Activated naive CD4-positive, alpha-beta T cell treated with anti-CD3 and anti-CD28 coated beads, Interleukin-2, amount 50 U/mL, for 16 hours (primary cell): ENCODE results near the gene KPNA1.

Experiments used
- DNase-seq: peaks from one replicate; pipeline ENCODE4 v3.0.0-alpha.2; 2020

Gene KPNA1

DNA sequence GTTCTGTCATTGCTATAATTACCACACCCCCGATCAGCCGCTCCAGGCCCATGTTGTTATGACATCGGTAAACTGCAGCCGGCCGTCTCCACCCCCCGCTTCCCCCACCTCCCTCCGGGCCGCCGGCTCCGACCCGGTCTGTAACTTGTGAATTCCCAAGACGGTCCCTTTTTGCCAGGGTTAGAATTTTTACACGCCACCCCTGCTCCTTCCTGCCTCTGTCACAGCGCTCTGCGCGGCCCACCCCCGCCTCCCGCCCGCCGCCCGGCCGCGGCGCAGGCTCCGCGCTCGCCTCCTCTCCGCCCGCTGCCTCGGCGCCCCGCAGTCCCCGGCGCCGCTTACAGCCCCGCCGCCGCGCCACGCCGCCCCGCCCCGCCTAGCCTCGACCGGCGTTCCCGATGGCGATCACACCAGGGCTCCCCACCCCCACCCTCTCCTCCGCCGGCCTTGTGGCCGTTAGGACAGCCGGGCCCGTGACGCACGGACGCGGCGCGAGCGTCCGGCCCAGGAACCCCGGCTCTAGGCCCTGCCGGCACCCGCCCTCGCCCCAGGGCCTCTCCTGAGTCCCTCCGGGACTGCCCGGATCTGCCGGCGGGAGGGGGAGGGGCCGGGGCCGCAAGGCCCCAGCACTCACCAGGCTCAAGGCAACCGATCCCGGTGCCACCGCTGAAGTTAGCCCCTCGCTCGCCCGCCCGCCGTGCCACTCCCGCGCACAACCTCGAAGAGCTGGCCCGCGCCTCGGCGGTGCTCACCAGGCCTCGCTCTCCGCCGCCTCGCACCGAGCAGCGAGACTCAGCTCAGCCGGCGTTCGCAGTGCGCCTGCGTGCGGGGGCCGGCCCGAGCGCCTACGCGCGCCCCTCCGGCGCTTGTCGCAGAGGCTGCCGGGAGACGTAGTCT is at the start of gene KPNA1:
Gene KPNA1, minus strand, starts transcription at position 817 of the 897 bp plus-strand sequence. CDS start 18,374 bp downstream, outside the sequence.
- DNase-seq = peak; percentile 90

DNA sequence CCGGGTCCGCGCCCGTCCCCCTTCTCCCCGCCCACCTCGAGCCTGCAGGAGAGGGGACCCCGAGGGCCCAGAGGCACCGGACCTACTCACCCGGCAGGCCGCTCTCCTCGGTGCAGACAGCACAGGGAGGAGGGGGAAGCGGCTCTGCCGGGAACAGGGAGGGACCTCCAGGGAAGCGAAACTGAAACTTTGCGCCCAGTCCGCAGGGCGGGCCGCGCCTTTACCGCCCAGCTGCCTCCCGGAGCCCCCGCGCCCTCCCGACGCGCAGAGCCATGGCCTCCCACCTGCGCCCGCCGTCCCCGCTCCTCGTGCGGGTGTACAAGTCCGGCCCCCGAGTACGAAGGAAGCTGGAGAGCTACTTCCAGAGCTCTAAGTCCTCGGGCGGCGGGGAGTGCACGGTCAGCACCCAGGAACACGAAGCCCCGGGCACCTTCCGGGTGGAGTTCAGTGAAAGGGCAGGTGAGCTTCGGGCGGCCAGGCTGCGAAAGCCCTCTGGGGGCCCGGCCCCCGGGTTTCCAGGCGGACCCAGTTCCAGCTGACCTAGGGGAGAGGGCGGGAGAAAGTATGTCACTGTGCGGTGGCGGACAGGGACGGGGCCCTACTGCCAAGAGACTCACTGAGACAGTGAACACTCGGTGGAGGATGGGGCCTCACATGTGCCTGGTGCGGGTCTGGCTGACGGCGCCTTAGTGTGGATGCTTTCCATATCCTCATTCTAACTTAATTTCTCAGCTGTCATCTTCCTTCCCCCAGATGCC is 49.6 kb upstream of the KPNA1 start, which contains the start of the genes DTX3L and PARP9:
Gene DTX3L, plus strand, starts transcription at position 184 of the 758 bp plus-strand sequence. Its CDS starts 89 bp downstream, at position 273.
Gene PARP9, minus strand, starts transcription at position 146 of the 758 bp plus-strand sequence. CDS start 4,680 bp downstream, outside the sequence.
- peak; percentile 68 for DNase-seq

GRCh38 chr3:122563717-122564025 is 48.9 kb upstream of the KPNA1 start:
- DNase-seq = peak; percentile 16

DNA sequence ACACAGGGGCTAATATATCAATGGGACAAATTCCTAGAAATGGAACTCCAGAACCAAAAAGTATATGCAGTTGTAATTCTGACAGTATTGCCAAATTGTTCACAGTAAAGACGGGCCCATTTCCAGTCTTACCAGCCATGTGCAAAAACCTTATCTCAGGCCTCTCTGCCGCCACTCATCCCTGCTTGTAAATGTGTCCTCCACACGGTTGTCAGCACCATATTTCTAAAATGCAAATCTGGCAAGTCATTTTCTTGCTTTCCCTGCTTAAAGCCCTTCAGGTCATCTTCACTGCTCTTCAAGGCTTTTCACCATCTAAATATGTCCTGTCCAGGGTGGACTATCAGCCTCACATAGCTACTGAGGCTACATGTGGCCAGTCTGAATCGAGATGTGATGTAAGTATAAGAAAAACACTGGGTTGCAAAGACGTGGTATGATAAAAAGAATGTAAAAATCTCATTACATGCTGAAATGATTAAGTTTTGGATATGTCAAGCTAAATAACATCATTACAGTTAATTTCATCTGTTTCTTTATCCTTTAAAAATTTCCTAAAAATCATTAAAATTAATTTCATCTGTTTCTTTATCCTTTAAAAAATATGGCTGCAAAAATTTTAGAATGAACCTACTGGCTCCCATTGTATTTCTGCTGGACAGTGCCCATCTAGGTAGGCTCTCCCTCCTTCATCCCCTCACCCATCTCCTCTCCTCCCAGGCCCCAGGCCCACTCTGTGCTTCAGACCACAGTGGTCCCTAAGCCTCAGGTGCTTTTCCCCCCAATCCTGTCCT is 48.4 kb upstream of the KPNA1 start:
- DNase-seq = no peak

- DNase-seq = peak; percentile 57
Observed at GRCh38 chr3:122560680-122561079, 45.9 kb upstream of the KPNA1 start.

DNA sequence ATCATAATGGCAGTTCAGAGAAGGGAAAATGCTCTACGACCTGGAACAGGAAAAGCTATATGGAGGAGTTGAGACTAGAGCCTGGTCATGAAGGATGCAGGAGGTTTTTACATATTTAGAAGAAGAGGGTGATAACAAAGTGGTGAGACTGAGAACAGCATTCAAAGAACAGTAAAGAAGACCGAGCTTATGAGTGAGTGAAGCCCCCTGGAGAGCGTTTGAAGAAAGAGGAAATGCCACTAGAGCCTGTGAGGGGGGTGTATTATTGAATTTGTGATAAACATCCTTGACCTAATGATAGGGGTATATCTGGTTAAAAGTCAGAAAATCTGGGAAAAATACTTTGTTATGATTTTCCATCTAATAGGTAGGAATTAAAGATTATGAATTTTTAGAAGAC is 45.2 kb upstream of the KPNA1 start:
- DNase-seq = no peak

DNA sequence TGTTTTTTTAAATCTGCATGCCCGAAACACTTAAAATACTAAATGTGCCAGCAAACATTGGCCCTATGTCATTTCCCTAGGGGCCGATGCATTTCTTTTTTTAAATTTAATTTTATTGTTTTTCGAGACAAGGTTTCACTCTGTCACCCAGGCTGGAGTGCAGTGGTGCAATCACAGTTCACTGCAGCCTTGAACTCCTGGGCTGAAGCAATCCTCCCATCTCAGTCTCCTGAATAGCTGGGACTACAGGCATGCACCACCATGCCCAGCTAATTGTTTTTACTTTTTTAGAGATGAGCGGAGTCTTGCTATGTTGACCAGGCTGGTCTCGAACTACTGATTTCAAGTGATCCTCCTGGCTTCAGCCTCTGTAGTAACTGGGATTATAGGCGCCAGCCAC is 43.9 kb upstream of the KPNA1 start:
- DNase-seq = no peak

DNA sequence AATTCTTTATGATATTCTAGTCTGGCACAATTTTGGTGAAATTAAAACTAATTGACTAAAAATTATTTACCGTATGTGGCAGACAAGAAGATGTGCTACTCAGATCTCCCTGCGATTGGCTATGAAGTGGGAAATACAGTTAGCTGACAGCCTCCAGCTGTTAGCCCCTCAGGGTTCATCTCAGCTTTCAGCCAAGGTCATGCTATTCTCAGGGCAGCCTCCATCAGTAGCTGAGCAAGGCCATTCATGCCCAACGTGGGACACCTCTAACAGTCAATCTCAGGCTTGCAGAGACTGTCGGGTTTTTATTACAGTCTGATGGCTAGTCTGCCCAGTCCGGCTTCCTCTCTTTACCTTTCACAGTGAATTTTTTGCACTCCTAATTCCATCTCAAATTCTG is 42.6 kb upstream of the KPNA1 start:
- DNase-seq = no peak

- DNase-seq = no peak
Observed at GRCh38 chr3:122555275-122556071, 40.7 kb upstream of the KPNA1 start.

DNA sequence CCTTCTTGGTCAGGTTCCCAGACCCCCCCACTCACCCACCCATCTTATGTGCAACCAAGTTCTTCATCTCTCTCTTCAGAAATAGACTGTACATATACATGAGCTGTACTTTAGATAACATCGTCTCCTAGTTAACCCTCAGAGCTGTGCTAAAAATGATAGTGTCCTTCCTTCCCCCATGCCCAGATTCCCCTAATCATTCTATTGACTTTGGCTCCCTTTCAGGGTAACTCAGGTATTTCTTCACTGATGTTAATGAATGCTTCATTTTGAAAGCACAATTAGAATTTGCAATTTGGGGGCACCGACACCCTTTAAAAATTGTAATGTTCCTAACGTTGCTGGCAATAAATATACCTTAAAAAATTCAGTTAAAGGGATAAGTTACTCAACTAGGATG is 38.4 kb upstream of the KPNA1 start:
- no peak for DNase-seq

GRCh38 chr3:122548619-122549018 is 33.9 kb upstream of the KPNA1 start:
- DNase-seq = no peak

DNA sequence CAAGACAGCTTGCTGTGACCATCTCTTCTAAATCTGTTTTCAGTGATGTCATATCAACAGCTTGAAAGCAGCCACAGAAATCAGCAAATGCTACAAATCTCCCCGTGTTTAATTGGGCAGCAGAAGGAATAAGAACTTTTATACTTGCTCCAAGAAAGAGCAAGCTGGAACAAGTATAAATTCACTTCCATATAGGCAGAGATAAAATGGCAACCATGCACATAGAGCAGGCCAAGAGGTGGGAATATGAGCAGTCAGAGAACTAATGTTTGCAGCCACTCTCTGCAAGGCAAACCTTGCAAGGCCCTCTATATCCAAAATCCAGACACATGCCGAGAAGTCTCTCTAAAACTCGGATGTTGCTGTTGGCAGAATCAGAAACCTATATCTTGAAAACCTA is 33.3 kb upstream of the KPNA1 start:
- DNase-seq = no peak

DNA sequence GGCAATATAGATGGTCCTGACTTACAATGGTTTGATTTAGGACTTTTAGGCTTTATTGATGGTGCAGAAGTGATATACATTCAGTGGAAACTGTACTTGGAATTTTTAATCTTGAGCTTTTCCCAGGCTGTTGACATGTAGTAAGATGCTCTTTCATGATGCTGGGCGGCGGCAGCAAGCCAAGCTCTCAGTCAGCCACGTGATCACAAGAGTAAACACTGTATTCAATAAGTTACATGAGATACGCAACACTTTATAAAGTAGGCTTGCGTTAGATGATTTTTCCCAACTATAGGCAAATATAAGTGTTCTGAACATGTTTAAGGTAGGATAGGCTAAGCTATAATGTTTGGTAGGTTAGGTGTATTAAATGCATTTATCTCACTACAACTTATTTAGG is 31.4 kb upstream of the KPNA1 start:
- DNase-seq = no peak

- DNase-seq = no peak
Observed at GRCh38 chr3:122538956-122539490, 24.3 kb upstream of the KPNA1 start.

DNA sequence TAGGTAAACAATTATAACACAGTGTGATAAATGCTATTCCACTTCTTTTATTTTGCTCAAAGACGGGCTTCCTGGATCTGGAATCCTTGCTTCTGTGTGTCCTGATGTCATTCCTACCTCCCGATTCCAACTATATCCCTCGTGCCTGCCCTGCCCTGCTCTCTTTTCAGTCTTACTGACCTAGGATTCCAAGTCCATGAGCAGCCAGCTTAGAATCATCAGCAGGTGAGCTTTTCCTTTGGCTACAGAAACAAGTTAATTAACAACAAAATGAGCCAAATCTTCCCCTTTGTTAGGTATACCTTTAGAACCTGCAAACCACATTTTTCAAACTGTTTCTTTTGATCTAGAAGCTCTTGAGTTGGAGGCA is 21.9 kb upstream of the KPNA1 start:
- no peak for DNase-seq

- DNase-seq = no peak
Observed at GRCh38 chr3:122535964-122536631, 21.4 kb upstream of the KPNA1 start.

- peak; percentile 21 for DNase-seq
Observed at GRCh38 chr3:122533931-122534334, 19.2 kb upstream of the KPNA1 start.

GRCh38 chr3:122533480-122533879 is 18.7 kb upstream of the KPNA1 start:
- no peak for DNase-seq

DNA sequence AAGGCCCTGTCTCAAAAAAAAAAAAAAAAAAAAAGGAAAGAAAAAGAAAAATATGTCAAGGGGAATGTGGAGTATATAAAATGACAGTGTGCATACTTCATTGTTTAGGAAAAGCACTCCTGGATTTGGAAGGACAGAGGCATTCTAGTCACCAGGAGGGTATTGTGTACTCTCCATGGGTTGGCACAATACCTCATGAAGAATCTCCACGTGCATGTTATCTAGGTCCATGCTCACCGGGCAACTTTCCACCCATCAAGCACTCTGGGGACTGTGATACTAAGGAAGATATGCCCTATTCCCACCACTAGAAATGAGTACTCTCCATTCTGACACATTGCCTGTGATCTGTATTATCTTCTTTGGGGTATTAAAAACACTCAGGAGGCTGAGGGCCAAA is 15.4 kb upstream of the KPNA1 start:
- no peak for DNase-seq

- DNase-seq = no peak
Observed at GRCh38 chr3:122523317-122523716, 8.6 kb upstream of the KPNA1 start.

DNA sequence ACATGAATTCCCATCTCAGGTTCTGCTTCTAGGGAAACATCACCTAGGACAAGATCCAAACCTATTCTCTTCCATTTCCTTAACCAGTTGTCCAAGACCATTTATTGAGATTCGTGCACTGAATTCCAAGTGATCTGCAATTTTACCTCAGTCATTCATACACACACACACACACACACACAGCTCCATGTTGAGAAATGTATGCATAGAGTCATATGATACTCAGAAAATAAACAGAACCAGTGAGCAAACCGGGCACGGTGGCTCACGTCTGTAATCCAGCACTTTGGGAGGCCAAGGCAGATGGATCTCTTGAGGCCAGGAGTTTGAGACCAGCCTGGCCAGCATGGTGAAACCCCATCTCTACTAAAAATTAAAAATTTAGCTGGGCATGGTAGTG is 6.1 kb upstream of the KPNA1 start:
- DNase-seq = no peak
